ENCODE data around the gene LAMA1. TPM values are rescaled to one million over a fixed set of nuclear protein-coding genes. Genes with fewer than 3 reads are reported as not detected.

The LAMA1 gene
- polyA plus RNA-seq, 1 experiment: 26.0 TPM

DNA sequence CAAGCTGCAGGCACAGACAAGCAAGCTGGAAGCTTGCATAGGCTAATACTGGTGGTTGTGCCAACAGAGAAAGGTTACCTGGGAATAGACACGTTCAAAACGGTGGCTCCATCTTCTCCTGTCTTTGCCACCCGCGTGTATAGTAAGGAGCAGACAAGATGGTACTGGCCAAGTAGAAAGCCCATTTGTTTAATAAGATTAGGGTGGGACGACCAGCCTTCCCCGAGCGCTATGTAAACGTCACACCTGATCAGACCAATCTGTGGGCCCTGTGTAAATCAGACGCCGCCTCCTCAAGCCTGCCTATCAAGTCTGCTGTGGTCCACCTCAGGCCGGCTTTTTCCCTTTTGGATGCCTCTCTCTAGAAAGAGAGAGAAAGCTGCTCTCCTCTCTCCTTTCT is 189.2 kb downstream of the LAMA1 start:
- no peak for DNase-seq (ENCODE audit: low read depth, low spot score)
- ChIA-PET POLR2A (no interaction called here), CTCF (interaction anchor here (1.0 kb wide), 1 partner anchor 8 kb away, joined by 3 read pairs; no protein-coding TSS in a partner anchor)
- no peak overlapping the region for H3K27ac ChIP-seq (ENCODE audit: low read depth, low read length)
- H3K9me3 ChIP-seq (ENCODE audit: control insufficient read depth, insufficient read depth, low read length): peaks cover 5% of the 10 kb centered on the region; the same call in 1 of the 2 replicates
- no peak overlapping the region for H3K4me3 ChIP-seq (ENCODE audit: low read depth, low read length)
- H3K27me3 ChIP-seq (ENCODE audit: control insufficient read depth, insufficient read depth, low read length): peaks cover under 1% of the 10 kb centered on the region
- TF ChIP-seq, protein P1, sequence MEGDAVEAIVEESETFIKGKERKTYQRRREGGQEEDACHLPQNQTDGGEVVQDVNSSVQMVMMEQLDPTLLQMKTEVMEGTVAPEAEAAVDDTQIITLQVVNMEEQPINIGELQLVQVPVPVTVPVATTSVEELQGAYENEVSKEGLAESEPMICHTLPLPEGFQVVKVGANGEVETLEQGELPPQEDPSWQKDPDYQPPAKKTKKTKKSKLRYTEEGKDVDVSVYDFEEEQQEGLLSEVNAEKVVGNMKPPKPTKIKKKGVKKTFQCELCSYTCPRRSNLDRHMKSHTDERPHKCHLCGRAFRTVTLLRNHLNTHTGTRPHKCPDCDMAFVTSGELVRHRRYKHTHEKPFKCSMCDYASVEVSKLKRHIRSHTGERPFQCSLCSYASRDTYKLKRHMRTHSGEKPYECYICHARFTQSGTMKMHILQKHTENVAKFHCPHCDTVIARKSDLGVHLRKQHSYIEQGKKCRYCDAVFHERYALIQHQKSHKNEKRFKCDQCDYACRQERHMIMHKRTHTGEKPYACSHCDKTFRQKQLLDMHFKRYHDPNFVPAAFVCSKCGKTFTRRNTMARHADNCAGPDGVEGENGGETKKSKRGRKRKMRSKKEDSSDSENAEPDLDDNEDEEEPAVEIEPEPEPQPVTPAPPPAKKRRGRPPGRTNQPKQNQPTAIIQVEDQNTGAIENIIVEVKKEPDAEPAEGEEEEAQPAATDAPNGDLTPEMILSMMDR (IDR thresholded peaks at IDR 0.05; ENCODE audit: low read depth, low read length): no peak

DNA sequence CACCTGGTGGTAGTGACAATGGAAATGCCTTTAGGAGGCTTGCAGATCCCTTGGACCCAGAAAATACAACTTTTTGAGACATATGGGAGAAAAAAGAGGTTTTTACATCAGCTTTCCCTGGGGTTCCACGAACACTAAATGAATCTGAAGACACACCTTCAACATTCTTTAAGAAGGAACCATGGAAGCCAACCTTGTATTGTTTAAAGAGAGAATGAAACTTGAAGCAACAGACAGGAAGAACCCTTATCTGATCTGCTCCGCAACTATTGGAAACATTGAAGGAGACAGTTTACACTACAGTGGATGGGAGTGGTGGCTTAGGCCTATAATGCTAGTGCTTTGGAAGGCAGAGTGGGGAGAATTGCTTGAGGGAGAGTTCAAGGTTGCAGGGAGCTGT is 190.4 kb downstream of the LAMA1 start:
- H3K27me3 ChIP-seq (ENCODE audit: control insufficient read depth, insufficient read depth, low read length): peaks cover 4% of the 10 kb centered on the region
- peaks cover 5% of the 10 kb centered on the region; the same call in 1 of the 2 replicates for H3K9me3 ChIP-seq (ENCODE audit: control insufficient read depth, insufficient read depth, low read length)
- no peak overlapping the region for H3K27ac ChIP-seq (ENCODE audit: low read depth, low read length)
- CTCF ChIA-PET: interaction anchor here (0.7 kb wide), 1 partner anchor 250 kb away, joined by 3 read pairs; no protein-coding TSS in a partner anchor
- TF ChIP-seq, protein P1 (IDR thresholded peaks at IDR 0.05; ENCODE audit: low read depth, low read length): no peak
- H3K4me3 ChIP-seq (ENCODE audit: low read depth, low read length): no peak overlapping the region
- DNase-seq (ENCODE audit: low read depth, low spot score): no peak
- POLR2A ChIA-PET: no interaction called here

DNA sequence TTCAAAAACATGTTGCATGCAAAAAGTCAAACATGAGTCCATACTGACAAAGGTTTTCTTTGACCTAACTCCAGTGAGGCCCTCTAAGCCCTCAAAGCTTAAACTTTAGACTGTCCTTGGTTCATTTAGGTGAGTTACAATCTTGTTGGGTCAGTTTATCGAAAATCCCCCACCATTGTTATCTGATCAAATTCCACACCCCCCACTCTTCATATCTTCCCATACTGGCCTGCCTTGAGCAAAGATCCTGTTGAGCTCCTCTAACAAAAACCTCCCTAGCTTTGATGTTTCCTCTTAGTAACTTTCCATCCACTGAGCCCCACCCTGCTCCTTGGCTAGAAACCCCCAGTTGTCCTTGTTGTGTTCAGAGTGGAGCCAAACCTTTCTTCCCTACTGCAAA is 194.4 kb downstream of the LAMA1 start:
- Histone ChIP-seq H3K27me3 (ENCODE audit: control insufficient read depth, insufficient read depth, low read length) (peaks cover 6% of the 10 kb centered on the region), H3K9me3 (ENCODE audit: control insufficient read depth, insufficient read depth, low read length) (no peaks in the 10 kb centered on the region), H3K4me3 (ENCODE audit: low read depth, low read length) (no peak overlapping the region), H3K27ac (ENCODE audit: low read depth, low read length) (no peak overlapping the region)
- no peak for DNase-seq (ENCODE audit: low read depth, low spot score)
- CTCF ChIA-PET: interaction anchor here (0.5 kb wide), 1 partner anchor 76 kb away, joined by 3 read pairs; no protein-coding TSS in a partner anchor
- POLR2A ChIA-PET: no interaction called here
- TF ChIP-seq, protein P1 (IDR thresholded peaks at IDR 0.05; ENCODE audit: low read depth, low read length): no peak

DNA sequence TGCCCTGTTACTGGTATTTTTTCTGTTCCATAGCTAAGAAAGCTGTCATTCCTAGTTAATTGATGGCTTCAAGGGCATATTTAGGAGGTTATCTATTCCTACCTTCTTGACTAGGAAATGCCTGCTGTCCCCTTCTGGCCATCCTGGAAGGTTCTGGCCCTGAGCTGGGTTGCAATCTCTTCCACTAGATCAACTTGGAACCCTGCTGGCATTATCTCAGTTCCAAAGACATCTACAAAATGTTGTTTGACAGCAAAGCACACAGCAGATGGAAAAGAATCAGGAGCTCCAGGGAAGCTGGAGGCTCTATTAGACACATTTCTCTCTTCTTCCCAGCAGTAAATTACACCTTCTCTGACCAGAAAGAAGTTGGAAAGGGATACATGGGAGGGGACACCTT is 196.0 kb downstream of the LAMA1 start:
- no peak overlapping the region for H3K4me3 ChIP-seq (ENCODE audit: low read depth, low read length)
- no peaks in the 10 kb centered on the region for H3K9me3 ChIP-seq (ENCODE audit: control insufficient read depth, insufficient read depth, low read length)
- POLR2A ChIA-PET: no interaction called here
- no peak for DNase-seq (ENCODE audit: low read depth, low spot score)
- CTCF ChIA-PET: interaction anchor here (0.5 to 4.4 kb wide), 8 partner anchors 13 to 255 kb away, joined by 3 to 79 read pairs (median 4); no protein-coding TSS in a partner anchor
- TF ChIP-seq, protein P1 (IDR thresholded peaks at IDR 0.05; ENCODE audit: low read depth, low read length): no peak
- H3K27ac ChIP-seq (ENCODE audit: low read depth, low read length): no peak overlapping the region
- H3K27me3 ChIP-seq (ENCODE audit: control insufficient read depth, insufficient read depth, low read length): peaks cover 6% of the 10 kb centered on the region

DNA sequence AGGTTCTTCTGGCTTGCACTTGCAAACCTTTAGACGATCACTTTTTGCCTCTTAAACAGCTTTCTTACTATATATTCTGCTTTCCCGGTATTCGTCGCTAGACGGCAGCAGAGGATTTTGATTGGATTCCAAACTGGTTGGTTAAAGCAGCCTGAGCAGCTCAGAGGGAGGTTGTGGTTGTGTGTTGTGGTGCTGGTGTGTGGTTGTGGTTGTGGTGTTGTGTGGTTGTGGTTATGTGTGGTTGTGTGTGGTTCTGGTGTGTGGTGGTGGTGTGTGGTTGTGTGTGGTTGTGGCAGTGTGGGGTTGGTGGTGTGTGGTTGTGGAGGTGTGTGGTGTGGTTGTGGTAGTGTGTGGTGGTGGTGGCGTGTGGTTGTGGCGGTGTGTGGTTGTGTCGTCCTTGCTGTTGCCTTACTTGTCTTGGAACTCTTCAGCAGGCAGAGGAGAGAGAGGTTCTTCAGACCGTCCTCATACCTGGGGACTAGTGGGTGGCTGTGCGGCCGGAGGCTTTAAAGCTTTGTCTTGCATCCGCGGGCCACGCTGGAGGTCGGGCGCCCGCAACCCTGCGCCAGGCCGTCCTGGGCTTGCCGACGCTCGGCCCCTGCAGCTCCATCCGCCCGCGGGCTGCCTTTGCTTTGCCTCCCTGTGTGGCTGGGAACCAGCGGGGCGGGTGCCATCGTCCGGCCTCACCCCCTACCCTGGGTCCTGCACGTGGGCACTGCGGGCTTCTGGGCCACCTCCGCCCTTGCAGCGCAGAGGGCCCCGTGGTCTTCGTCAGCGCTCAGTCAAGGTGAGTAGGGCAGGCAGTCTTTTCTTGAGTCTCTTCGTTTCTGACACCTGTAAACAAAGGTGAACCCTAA is 197.3 kb downstream of the LAMA1 start:
- ChIA-PET CTCF (interaction anchor here (0.6 to 4.4 kb wide), 26 partner anchors 8 to 377 kb away, joined by 3 to 79 read pairs (median 4); no protein-coding TSS in a partner anchor), POLR2A (interaction anchor here (1.1 kb wide), 1 partner anchor 257 kb away, joined by 7 read pairs; no protein-coding TSS in a partner anchor)
- Histone ChIP-seq H3K27ac (ENCODE audit: low read depth, low read length) (no peak overlapping the region), H3K27me3 (ENCODE audit: control insufficient read depth, insufficient read depth, low read length) (peaks cover 6% of the 10 kb centered on the region), H3K4me3 (ENCODE audit: low read depth, low read length) (no peak overlapping the region), H3K9me3 (ENCODE audit: control insufficient read depth, insufficient read depth, low read length) (no peaks in the 10 kb centered on the region)
- TF ChIP-seq, protein P1 (IDR thresholded peaks at IDR 0.05; ENCODE audit: low read depth, low read length): peak; percentile 91
- DNase-seq (ENCODE audit: low read depth, low spot score): peak; percentile 27
